ENCODE measurements around the gene CHDH. TPM values are rescaled to one million over a fixed set of nuclear protein-coding genes. Genes with fewer than 3 reads are reported as not detected.

CHDH gene
- total RNA-seq, 2 donors from 2014 or later: 21.5 to 26.0 TPM

GRCh38 chr3:53818221-53819162, 27.7 kb downstream of the CHDH start:
- intact Hi-C loops (cut with DNase I): no loop called here
- DNase-seq (no peak), ATAC-seq (no peak)
- TF ChIP-seq POLR2A (IDR thresholded peaks at IDR 0.05) (no peak), CTCF (IDR thresholded peaks at IDR 0.05) (no peak)
- no peaks in the 10 kb centered on the region for H3K9me3 ChIP-seq
- no peaks in the 10 kb centered on the region for H3K4me1 ChIP-seq
- no peak overlapping the region for H3K4me3 ChIP-seq
- peaks cover 15 to 43% of the 10 kb centered on the region in 2 donors for H3K36me3 ChIP-seq (replicated peaks in 1 of 2; ENCODE audit: insufficient read depth in 1 of 2, low read depth in 2 of 2)
- no peak overlapping the region for H3K27ac ChIP-seq
- H3K27me3 ChIP-seq: no peaks in the 10 kb centered on the region
- 82 to 84% methylated on average over 10 to 14 of the region's 14 CpGs for WGBS, 2 donors

GRCh38 chr3:53817809-53818208, 28.4 kb downstream of the CHDH start:
- 73 to 98% methylated on average over 7 to 16 of the region's 17 CpGs for WGBS, 2 donors
- no peak for DNase-seq
- H3K4me3 ChIP-seq: no peak overlapping the region
- H3K27ac ChIP-seq: no peak overlapping the region
- no peak for ATAC-seq
- peaks cover 15 to 42% of the 10 kb centered on the region in 2 donors for H3K36me3 ChIP-seq (replicated peaks in 1 of 2; ENCODE audit: insufficient read depth in 1 of 2, low read depth in 2 of 2)
- H3K9me3 ChIP-seq: no peaks in the 10 kb centered on the region
- H3K4me1 ChIP-seq: no peaks in the 10 kb centered on the region
- H3K27me3 ChIP-seq: no peaks in the 10 kb centered on the region
- intact Hi-C loops (cut with DNase I): no loop called here
- no peak for TF ChIP-seq POLR2A (IDR thresholded peaks at IDR 0.05)
- no peak for TF ChIP-seq CTCF (IDR thresholded peaks at IDR 0.05)

- intact Hi-C loops (cut with DNase I): no loop called here
- WGBS, 2 donors: 86 to 94% methylated on average over 5 to 6 of the region's 6 CpGs
- TF ChIP-seq POLR2A (IDR thresholded peaks at IDR 0.05) (no peak), CTCF (IDR thresholded peaks at IDR 0.05) (no peak)
- DNase-seq (no peak), ATAC-seq (no peak)
- peaks cover 15 to 37% of the 10 kb centered on the region in 2 donors for H3K36me3 ChIP-seq (replicated peaks in 1 of 2; ENCODE audit: insufficient read depth in 1 of 2, low read depth in 2 of 2)
- H3K9me3 ChIP-seq: no peaks in the 10 kb centered on the region
- no peak overlapping the region for H3K4me3 ChIP-seq
- no peak overlapping the region for H3K27ac ChIP-seq
- H3K27me3 ChIP-seq: no peaks in the 10 kb centered on the region
- H3K4me1 ChIP-seq: no peaks in the 10 kb centered on the region
Observed at GRCh38 chr3:53817211-53817610, 29.0 kb downstream of the CHDH start.

- no peak for DNase-seq
- no peaks in the 10 kb centered on the region for H3K27me3 ChIP-seq
- H3K4me3 ChIP-seq: no peak overlapping the region
- H3K36me3 ChIP-seq (replicated peaks in 1 of 2; ENCODE audit: insufficient read depth in 1 of 2, low read depth in 2 of 2): peaks cover 15 to 37% of the 10 kb centered on the region in 2 donors
- no peak for ATAC-seq
- no peak for TF ChIP-seq CTCF (IDR thresholded peaks at IDR 0.05)
- TF ChIP-seq POLR2A (IDR thresholded peaks at IDR 0.05): no peak
- intact Hi-C loops (cut with DNase I): no loop called here
- no peaks in the 10 kb centered on the region for H3K9me3 ChIP-seq
- 77 to 85% methylated on average over 4 of the region's 4 CpGs for WGBS, 2 donors
- no peak overlapping the region for H3K27ac ChIP-seq
- no peaks in the 10 kb centered on the region for H3K4me1 ChIP-seq
Observed at GRCh38 chr3:53816425-53816824, 29.8 kb downstream of the CHDH start.

All from body of pancreas (tissue), 4 donors.